Measurements from ENCODE around the gene POMT1. TPM values are rescaled to one million over a fixed set of nuclear protein-coding genes. Genes with fewer than 3 reads are reported as not detected.

Gene POMT1
- total RNA-seq, 4 donors from 2014 or later, result 33.3 to 45.9 (median 38.0) TPM

DNA sequence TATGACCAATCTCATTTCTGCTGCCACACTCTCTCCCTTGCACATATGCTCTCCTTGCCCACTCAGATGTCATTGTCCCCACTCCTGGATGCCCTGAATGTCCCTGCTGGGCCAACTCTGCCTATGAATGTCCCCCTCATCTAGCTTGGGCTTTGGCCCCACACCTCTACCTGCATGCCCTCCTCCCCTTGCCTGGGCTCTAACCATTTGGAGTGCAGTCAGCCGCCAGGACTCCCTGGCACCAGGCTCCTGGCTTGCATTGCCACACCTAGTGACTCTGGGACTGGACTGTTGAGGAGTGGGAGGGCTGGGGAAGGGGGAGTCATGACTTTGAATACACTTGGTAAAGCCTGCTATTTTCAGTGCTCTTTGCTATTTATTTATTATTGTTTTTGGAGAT, 41.6 kb upstream of the POMT1 start:
- peaks cover 0 to 100% (median 17%) of the 10 kb centered on the region in 3 donors for H3K36me3 ChIP-seq
- no peaks in the 10 kb centered on the region for H3K27me3 ChIP-seq
- TF ChIP-seq, protein P1, sequence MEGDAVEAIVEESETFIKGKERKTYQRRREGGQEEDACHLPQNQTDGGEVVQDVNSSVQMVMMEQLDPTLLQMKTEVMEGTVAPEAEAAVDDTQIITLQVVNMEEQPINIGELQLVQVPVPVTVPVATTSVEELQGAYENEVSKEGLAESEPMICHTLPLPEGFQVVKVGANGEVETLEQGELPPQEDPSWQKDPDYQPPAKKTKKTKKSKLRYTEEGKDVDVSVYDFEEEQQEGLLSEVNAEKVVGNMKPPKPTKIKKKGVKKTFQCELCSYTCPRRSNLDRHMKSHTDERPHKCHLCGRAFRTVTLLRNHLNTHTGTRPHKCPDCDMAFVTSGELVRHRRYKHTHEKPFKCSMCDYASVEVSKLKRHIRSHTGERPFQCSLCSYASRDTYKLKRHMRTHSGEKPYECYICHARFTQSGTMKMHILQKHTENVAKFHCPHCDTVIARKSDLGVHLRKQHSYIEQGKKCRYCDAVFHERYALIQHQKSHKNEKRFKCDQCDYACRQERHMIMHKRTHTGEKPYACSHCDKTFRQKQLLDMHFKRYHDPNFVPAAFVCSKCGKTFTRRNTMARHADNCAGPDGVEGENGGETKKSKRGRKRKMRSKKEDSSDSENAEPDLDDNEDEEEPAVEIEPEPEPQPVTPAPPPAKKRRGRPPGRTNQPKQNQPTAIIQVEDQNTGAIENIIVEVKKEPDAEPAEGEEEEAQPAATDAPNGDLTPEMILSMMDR (IDR thresholded peaks at IDR 0.05), result no peak
- TF ChIP-seq POLR2A (IDR thresholded peaks at IDR 0.05) (no peak), EP300 (IDR thresholded peaks at IDR 0.05) (no peak)
- H3K9me3 ChIP-seq, result no peaks in the 10 kb centered on the region
- no peak overlapping the region for H3K27ac ChIP-seq
- no peaks in the 10 kb centered on the region for H3K4me1 ChIP-seq
- no peak for DNase-seq (ENCODE audit: low spot score in 2 of 2)
- H3K4me3 ChIP-seq, result no peak overlapping the region
- WGBS, 2 donors, result 93 to 95% methylated on average over 1 of the region's 1 CpG

DNA sequence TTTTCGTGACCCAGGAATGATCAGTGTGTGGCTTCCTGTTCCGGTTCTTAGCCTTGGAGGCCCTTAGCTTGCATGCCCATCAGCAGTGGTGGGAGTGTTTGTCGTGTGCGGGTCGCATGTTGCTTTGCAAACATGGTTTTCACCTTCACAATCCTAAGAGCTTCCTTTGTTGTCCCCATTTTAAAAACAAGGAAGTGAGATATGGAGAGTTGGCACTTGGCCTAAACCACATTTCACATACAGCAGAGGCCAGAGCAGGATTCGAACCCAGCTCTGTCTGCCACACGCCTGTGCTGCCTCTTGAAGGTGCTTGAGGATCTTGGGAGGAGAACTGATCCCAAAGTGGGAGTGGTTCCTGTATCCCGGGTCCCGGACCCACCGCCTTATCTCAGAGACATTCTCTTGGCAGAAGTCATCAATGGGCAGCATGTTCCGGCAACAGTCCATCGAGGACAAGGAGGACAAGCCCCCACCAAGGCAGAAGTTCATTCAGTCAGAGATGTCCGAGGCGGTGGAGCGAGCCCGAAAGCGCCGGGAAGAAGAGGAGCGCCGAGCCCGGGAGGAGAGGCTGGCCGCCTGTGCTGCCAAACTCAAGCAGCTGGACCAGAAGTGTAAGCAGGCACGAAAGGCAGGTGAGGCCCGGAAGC, 38.2 kb upstream of the POMT1 start:
- H3K4me1 ChIP-seq, result no peaks in the 10 kb centered on the region
- H3K27me3 ChIP-seq, result no peaks in the 10 kb centered on the region
- 89 to 91% methylated on average over 23 to 24 of the region's 24 CpGs for WGBS, 2 donors
- H3K4me3 ChIP-seq, result no peak overlapping the region
- DNase-seq (ENCODE audit: low spot score in 2 of 2), result no peak
- H3K27ac ChIP-seq, result no peak overlapping the region
- peaks cover 3 to 100% (median 10%) of the 10 kb centered on the region in 3 donors for H3K36me3 ChIP-seq
- no peaks in the 10 kb centered on the region for H3K9me3 ChIP-seq
- TF ChIP-seq POLR2A (IDR thresholded peaks at IDR 0.05) (no peak), EP300 (IDR thresholded peaks at IDR 0.05) (no peak)
- TF ChIP-seq, protein P1 (IDR thresholded peaks at IDR 0.05), result no peak

- TF ChIP-seq EP300 (IDR thresholded peaks at IDR 0.05) (no peak), POLR2A (IDR thresholded peaks at IDR 0.05) (no peak)
- TF ChIP-seq, protein P1 (IDR thresholded peaks at IDR 0.05), result no peak
- Histone ChIP-seq H3K4me3 (no peak overlapping the region), H3K9me3 (no peaks in the 10 kb centered on the region), H3K36me3 (peaks cover 3 to 100% (median 12%) of the 10 kb centered on the region in 3 donors), H3K27me3 (no peaks in the 10 kb centered on the region), H3K27ac (no peak overlapping the region), H3K4me1 (no peaks in the 10 kb centered on the region)
- WGBS, 2 donors, result 88 to 89% methylated on average over 6 of the region's 6 CpGs
- no peak for DNase-seq (ENCODE audit: low spot score in 2 of 2)
These were observed 37.3 kb upstream of the POMT1 start for GRCh38 chr9:131465401-131465800.

GRCh38 chr9:131467214-131467935, 35.3 kb upstream of the POMT1 start:
- Histone ChIP-seq H3K4me3 (no peak overlapping the region), H3K4me1 (no peaks in the 10 kb centered on the region), H3K9me3 (no peaks in the 10 kb centered on the region), H3K36me3 (peaks cover 11 to 100% (median 20%) of the 10 kb centered on the region in 3 donors), H3K27ac (no peak overlapping the region), H3K27me3 (no peaks in the 10 kb centered on the region)
- 79 to 80% methylated on average over 13 of the region's 13 CpGs for WGBS, 2 donors
- DNase-seq (ENCODE audit: low spot score in 2 of 2), result no peak
- TF ChIP-seq, protein P1 (IDR thresholded peaks at IDR 0.05), result no peak
- TF ChIP-seq EP300 (IDR thresholded peaks at IDR 0.05), result no peak
- TF ChIP-seq POLR2A (IDR thresholded peaks at IDR 0.05), result no peak

GRCh38 chr9:131468031-131468430, 34.7 kb upstream of the POMT1 start:
- H3K9me3 ChIP-seq, result no peaks in the 10 kb centered on the region
- H3K36me3 ChIP-seq, result peaks cover 11 to 100% (median 20%) of the 10 kb centered on the region in 3 donors
- H3K27ac ChIP-seq, result no peak overlapping the region
- no peak for DNase-seq (ENCODE audit: low spot score in 2 of 2)
- H3K27me3 ChIP-seq, result no peaks in the 10 kb centered on the region
- H3K4me1 ChIP-seq, result no peaks in the 10 kb centered on the region
- H3K4me3 ChIP-seq, result no peak overlapping the region
- 89 to 92% methylated on average over 4 of the region's 4 CpGs for WGBS, 2 donors
- TF ChIP-seq, protein P1 (IDR thresholded peaks at IDR 0.05), result no peak
- TF ChIP-seq POLR2A (IDR thresholded peaks at IDR 0.05) (no peak), EP300 (IDR thresholded peaks at IDR 0.05) (no peak)
